ENCODE results near the gene C8B.

- TF ChIP-seq CTCF (IDR thresholded peaks at IDR 0.05) (no peak), EZH2 (IDR thresholded peaks at IDR 0.05; ENCODE audit: borderline replicate concordance, insufficient read depth, low read depth, low read length, poor library complexity, severe bottlenecking) (no peak)
These were observed 34.6 kb downstream of the C8B start for GRCh38 chr1:56931211-56931610.

Data from B cell (primary cell).